ENCODE measurements around the gene SNCG. TPM values are rescaled to one million over a fixed set of nuclear protein-coding genes. Genes with fewer than 3 reads are reported as not detected.

Gene SNCG
- total and polyA plus RNA-seq, 4 donors = 94.8 to 545 (median 355) TPM

DNA sequence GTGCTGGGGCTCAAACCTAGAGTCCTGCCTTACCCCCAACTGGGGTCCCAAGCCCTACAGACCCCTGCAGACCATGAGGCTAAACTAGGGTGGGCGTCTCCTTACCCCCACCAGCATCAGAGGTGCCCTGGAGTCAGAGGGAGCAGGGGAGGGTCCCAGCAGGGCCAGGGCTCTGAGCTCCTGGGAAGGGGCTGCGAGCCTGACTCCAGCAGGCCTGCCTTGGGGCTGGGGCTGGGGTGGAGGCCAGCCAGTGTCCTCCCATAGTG is 1.3 kb downstream of the SNCG start:
- Histone ChIP-seq H3K27me3 (ENCODE audit: control insufficient read depth, insufficient read depth, low read length) (no peaks in the 10 kb centered on the region), H3K4me3 (ENCODE audit: low read depth, low read length) (no peak overlapping the region), H3K9me3 (ENCODE audit: control insufficient read depth, insufficient read depth, low read length) (no peaks in the 10 kb centered on the region), H3K4me1 (ENCODE audit: control insufficient read depth, insufficient read depth, low read length) (peaks cover 70% of the 10 kb centered on the region), H3K36me3 (ENCODE audit: control insufficient read depth, insufficient read depth, low read length) (peaks cover 17% of the 10 kb centered on the region), H3K27ac (ENCODE audit: low read depth, low read length) (no peak overlapping the region)
- WGBS (ENCODE audit: insufficient coverage) = 100% methylated on average over 1 of the region's 2 CpGs
- no peak for DNase-seq (ENCODE audit: low read depth in 4 of 6, low spot score in 6 of 6)

DNA sequence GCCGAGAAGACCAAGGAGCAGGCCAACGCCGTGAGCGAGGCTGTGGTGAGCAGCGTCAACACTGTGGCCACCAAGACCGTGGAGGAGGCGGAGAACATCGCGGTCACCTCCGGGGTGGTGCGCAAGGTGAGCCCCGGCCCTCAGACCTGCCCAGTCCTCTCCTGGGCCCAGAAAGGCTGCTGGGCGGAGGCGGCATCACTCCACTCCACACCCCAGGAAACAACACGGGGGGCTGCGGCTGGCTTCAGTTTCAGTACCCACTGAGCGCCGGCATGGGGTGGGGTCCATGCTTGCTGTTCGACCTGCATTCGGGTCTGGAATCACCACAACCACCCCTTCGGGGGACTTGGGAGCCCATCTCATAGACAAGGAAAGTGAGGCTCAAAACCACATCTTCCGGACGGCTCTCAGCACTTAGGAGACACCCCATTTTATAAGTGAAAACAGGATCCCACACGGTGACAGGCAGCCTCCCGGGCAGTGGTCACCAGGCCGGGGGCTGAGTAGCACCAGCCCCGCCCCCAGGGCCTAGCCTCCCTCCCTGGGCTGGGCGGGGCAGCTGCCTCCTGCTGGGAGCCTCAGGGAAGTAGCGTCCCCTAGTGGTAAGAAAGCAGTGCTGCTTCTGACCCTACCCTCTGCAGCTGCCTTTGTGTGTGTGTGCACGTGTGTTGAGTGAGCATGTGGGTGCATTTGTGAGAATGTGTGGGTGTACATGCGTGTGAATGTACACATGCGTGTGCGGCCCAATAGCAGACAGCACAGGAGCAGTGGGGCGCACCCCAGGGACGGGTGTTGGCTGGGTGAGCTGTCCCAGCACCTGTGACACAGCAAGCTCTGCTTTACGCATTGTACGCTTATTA is 1.8 kb downstream of the SNCG start:
- DNase-seq (ENCODE audit: low read depth in 4 of 6, low spot score in 6 of 6) = peak in 1 of 6 donors; percentile 52
- Histone ChIP-seq H3K27me3 (ENCODE audit: control insufficient read depth, insufficient read depth, low read length) (no peaks in the 10 kb centered on the region), H3K36me3 (ENCODE audit: control insufficient read depth, insufficient read depth, low read length) (peaks cover 18% of the 10 kb centered on the region), H3K4me1 (ENCODE audit: control insufficient read depth, insufficient read depth, low read length) (peaks cover 67% of the 10 kb centered on the region), H3K27ac (ENCODE audit: low read depth, low read length) (no peak overlapping the region), H3K9me3 (ENCODE audit: control insufficient read depth, insufficient read depth, low read length) (no peaks in the 10 kb centered on the region), H3K4me3 (ENCODE audit: low read depth, low read length) (peak overlapping the region; percentile 2)
- WGBS (ENCODE audit: insufficient coverage) = 79% methylated on average over 34 of the region's 37 CpGs

DNA sequence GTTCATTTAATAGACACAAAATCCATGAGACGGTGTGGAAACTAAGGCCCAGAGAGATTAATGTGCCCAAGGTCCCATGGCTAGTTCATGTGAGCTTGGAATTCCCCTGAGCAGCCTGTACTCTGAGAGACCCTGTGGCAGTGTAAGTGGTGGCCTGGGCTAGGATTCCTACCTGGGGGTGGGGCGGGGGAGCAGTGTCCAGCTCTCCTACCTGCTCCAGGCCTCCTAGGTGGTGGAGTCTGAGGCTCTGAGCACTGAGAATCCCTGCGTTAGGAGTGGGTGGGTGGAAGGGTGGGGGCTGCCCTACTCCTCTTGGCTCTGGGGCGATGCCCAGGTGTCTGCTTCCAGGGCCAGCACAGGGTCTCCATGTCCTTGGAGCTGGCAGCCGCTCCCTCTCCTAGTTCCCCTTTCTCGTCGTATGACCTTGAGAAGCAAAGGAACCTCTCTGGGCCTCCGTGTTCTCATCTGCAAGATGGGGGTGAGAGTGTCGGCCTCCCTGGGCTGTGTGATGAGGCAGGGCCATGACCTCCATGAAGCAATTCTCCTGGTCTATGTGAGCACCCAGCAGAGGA is 2.5 kb downstream of the SNCG start:
- H3K4me1 ChIP-seq (ENCODE audit: control insufficient read depth, insufficient read depth, low read length) = peaks cover 60% of the 10 kb centered on the region
- H3K4me3 ChIP-seq (ENCODE audit: low read depth, low read length) = no peak overlapping the region
- 80% methylated on average over 4 of the region's 9 CpGs for WGBS (ENCODE audit: insufficient coverage)
- peaks cover 18% of the 10 kb centered on the region for H3K36me3 ChIP-seq (ENCODE audit: control insufficient read depth, insufficient read depth, low read length)
- H3K27me3 ChIP-seq (ENCODE audit: control insufficient read depth, insufficient read depth, low read length) = no peaks in the 10 kb centered on the region
- no peak for DNase-seq (ENCODE audit: low read depth in 4 of 6, low spot score in 6 of 6)
- no peak overlapping the region for H3K27ac ChIP-seq (ENCODE audit: low read depth, low read length)
- H3K9me3 ChIP-seq (ENCODE audit: control insufficient read depth, insufficient read depth, low read length) = no peaks in the 10 kb centered on the region

DNA sequence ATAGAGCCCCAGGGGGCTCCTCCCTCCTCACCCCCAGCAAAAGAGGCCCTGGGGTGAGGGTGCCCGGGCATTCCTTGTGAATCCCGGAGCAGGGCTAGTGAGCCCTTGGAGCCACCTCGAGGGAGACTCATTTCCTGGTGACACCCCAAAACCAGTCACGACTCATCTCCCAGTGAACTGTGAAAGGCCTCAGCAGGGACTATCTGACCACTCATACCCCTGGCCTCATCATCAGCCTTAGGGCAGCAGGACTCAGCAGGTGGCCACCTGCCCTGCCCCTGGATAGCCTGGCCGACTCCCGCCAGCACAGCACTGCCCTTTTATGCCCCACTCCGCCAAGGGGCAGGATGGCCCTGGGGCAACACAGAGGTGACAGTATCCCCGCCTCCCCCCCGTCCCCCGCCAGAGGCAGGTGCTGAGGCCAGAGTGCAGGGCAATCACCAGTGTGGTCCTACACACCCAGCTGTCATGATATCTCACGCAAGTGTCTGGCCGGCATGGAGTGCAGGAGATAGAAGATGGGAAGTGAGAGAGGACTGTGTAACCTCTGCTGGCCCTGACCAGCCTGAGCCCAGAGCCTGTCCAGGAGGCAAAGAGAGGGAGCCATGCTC is 3.2 kb downstream of the SNCG start:
- Histone ChIP-seq H3K4me1 (ENCODE audit: control insufficient read depth, insufficient read depth, low read length) (peaks cover 59% of the 10 kb centered on the region), H3K27me3 (ENCODE audit: control insufficient read depth, insufficient read depth, low read length) (no peaks in the 10 kb centered on the region), H3K36me3 (ENCODE audit: control insufficient read depth, insufficient read depth, low read length) (peaks cover 18% of the 10 kb centered on the region), H3K9me3 (ENCODE audit: control insufficient read depth, insufficient read depth, low read length) (no peaks in the 10 kb centered on the region), H3K4me3 (ENCODE audit: low read depth, low read length) (no peak overlapping the region), H3K27ac (ENCODE audit: low read depth, low read length) (no peak overlapping the region)
- 96% methylated on average over 12 of the region's 12 CpGs for WGBS (ENCODE audit: insufficient coverage)
- DNase-seq (ENCODE audit: low read depth in 4 of 6, low spot score in 6 of 6) = no peak

DNA sequence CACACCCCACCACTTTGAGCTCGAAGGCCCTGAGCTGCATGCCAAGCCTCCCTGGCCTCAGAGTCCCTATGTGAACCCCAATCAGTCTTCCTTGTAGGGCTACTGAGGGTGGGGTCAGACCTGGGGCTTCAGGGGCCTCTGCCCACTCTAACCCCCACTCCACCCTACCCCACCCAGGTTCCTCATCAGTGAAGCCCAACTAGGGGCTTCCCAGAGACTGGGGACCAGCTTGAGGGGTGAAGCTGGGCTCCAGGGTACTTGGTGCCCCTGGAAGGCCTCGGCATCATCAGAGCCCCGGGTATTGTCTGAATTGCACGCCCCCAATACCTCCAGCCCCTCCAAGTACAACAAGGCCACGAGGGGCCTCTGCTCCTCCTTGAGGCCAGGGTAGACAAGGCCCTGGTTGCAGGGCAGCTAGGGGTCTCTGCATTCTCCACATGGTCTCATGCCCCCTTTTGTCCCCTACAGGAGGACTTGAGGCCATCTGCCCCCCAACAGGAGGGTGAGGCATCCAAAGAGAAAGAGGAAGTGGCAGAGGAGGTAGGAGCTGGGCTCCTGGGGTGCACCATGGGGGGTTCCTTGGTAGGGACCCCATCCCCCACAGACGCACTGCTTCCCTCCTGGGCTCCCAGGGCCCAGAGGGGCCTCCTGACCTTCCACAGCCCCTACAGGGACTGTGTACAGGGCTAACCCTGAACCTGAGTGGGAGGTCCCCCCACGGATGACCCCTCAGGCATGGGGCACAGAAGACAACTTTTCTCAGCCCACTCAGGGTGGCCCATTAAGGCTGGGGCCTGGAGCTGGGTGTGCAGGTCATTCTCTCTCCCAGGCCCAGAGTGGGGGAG is 4.0 kb downstream of the SNCG start:
- H3K9me3 ChIP-seq (ENCODE audit: control insufficient read depth, insufficient read depth, low read length) = no peaks in the 10 kb centered on the region
- 82% methylated on average over 7 of the region's 7 CpGs for WGBS (ENCODE audit: insufficient coverage)
- DNase-seq (ENCODE audit: low read depth in 4 of 6, low spot score in 6 of 6) = no peak
- no peak overlapping the region for H3K4me3 ChIP-seq (ENCODE audit: low read depth, low read length)
- no peaks in the 10 kb centered on the region for H3K27me3 ChIP-seq (ENCODE audit: control insufficient read depth, insufficient read depth, low read length)
- peaks cover 18% of the 10 kb centered on the region for H3K36me3 ChIP-seq (ENCODE audit: control insufficient read depth, insufficient read depth, low read length)
- H3K27ac ChIP-seq (ENCODE audit: low read depth, low read length) = no peak overlapping the region
- H3K4me1 ChIP-seq (ENCODE audit: control insufficient read depth, insufficient read depth, low read length) = peaks cover 59% of the 10 kb centered on the region

DNA sequence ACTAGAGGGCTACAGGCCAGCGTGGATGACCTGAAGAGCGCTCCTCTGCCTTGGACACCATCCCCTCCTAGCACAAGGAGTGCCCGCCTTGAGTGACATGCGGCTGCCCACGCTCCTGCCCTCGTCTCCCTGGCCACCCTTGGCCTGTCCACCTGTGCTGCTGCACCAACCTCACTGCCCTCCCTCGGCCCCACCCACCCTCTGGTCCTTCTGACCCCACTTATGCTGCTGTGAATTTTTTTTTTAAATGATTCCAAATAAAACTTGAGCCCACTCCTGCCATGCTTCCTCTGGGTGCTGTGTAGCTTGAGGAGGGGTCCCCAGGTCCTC is 4.5 kb downstream of the SNCG start:
- Histone ChIP-seq H3K4me1 (ENCODE audit: control insufficient read depth, insufficient read depth, low read length) (peaks cover 59% of the 10 kb centered on the region), H3K27ac (ENCODE audit: low read depth, low read length) (no peak overlapping the region), H3K9me3 (ENCODE audit: control insufficient read depth, insufficient read depth, low read length) (no peaks in the 10 kb centered on the region), H3K36me3 (ENCODE audit: control insufficient read depth, insufficient read depth, low read length) (peaks cover 18% of the 10 kb centered on the region), H3K27me3 (ENCODE audit: control insufficient read depth, insufficient read depth, low read length) (peaks cover 4% of the 10 kb centered on the region), H3K4me3 (ENCODE audit: low read depth, low read length) (no peak overlapping the region)
- WGBS (ENCODE audit: insufficient coverage) = 100% methylated on average over 1 of the region's 7 CpGs
- no peak for DNase-seq (ENCODE audit: low read depth in 4 of 6, low spot score in 6 of 6)

DNA sequence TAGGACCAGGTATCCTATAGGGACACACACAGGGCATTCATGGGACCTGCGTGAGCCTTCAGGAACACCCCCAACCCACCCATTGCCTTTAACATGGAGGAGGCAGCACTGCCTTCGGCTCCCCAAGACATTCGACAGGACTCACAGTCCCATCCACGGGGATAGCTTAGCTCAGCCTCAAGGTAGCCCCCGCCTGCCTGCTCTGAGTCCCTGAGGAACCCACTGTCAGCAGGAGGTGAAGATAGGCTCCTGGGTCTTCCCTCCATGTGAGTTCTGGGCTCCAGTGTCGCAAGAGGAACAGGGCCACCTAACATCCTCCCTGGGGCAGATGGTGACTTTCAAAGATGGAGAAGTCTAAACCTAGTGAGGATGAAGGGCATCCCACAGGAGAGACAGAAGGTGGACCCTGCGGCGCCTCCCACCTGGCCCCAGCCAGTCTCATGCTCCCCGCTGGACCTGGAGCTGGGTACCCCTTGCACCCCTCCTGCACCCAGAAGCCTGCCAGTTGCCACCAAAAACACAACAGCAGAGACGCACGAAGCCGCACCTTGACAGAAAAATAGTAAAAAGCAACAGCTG is 5.0 kb downstream of the SNCG start:
- WGBS (ENCODE audit: insufficient coverage) = 92% methylated on average over 12 of the region's 12 CpGs
- H3K4me1 ChIP-seq (ENCODE audit: control insufficient read depth, insufficient read depth, low read length) = peaks cover 59% of the 10 kb centered on the region

DNA sequence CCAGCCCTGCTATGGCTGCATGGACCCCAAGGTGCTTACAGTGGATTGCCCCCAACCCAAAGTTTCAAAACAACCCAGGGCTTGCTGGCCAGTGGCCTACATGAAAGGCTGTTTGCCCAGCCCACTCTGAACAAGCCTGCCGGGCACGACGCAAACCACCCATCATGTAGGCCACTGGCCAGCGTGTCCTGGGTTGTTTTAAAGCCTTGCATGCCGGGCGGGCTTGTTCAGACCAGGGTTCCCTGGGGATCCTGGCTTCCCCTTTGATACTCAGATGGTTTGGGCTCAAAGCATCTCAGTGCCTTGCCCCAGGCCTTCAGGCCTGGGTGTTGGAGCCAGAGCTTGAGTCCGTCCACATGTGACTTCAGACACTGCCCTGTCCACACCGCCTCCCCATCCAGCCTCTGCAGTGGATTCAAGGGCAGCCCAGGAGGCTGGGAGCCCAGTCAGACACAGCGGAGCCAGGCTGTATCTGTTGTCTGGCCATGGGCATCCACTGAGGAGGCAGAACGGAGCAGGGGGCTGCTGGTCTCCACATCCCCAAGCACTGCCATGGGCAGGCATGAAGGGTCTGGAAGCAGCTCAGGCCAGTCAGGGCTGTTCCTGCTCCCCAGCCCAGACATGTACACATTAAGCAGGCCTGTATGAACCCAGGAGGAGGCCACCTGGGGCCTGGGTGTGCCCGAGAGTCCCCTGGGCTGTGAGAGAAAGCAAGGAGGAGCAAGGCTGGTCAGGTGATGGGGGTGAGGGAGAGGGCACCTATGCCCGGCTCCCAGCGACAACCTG is 5.9 kb downstream of the SNCG start:
- Histone ChIP-seq H3K9me3 (ENCODE audit: control insufficient read depth, insufficient read depth, low read length) (no peaks in the 10 kb centered on the region), H3K36me3 (ENCODE audit: control insufficient read depth, insufficient read depth, low read length) (peaks cover 18% of the 10 kb centered on the region), H3K27me3 (ENCODE audit: control insufficient read depth, insufficient read depth, low read length) (peaks cover 15% of the 10 kb centered on the region), H3K4me3 (ENCODE audit: low read depth, low read length) (no peak overlapping the region), H3K27ac (ENCODE audit: low read depth, low read length) (no peak overlapping the region), H3K4me1 (ENCODE audit: control insufficient read depth, insufficient read depth, low read length) (peaks cover 59% of the 10 kb centered on the region)
- DNase-seq (ENCODE audit: low read depth in 4 of 6, low spot score in 6 of 6) = no peak
- WGBS (ENCODE audit: insufficient coverage) = 78% methylated on average over 12 of the region's 13 CpGs

More for the DNA sequence above, 5.0 kb downstream of the SNCG start:
- no peak for DNase-seq (ENCODE audit: low read depth in 4 of 6, low spot score in 6 of 6)
- H3K27ac ChIP-seq (ENCODE audit: low read depth, low read length) = no peak overlapping the region
- peaks cover 8% of the 10 kb centered on the region for H3K27me3 ChIP-seq (ENCODE audit: control insufficient read depth, insufficient read depth, low read length)
- H3K36me3 ChIP-seq (ENCODE audit: control insufficient read depth, insufficient read depth, low read length) = peaks cover 18% of the 10 kb centered on the region
- H3K4me3 ChIP-seq (ENCODE audit: low read depth, low read length) = no peak overlapping the region
- H3K9me3 ChIP-seq (ENCODE audit: control insufficient read depth, insufficient read depth, low read length) = no peaks in the 10 kb centered on the region

DNA sequence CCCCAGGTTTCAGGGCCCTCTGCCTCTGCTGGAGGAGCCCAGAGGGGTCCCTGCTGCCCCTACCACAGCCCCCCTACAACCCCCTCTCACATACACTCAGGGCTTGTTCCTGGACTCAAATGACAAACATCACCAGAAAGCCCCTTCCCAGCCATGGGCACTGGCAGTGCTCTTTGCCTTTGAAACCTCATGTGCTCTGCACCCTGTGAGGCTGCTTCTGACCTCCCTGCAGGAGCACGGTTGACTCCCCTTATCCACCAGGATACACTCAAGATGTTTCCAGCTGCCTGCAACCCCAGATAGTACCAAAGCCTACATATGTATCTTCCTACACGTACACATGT is 6.4 kb downstream of the SNCG start:
- Histone ChIP-seq H3K4me3 (ENCODE audit: low read depth, low read length) (no peak overlapping the region), H3K27ac (ENCODE audit: low read depth, low read length) (no peak overlapping the region), H3K27me3 (ENCODE audit: control insufficient read depth, insufficient read depth, low read length) (peaks cover 15% of the 10 kb centered on the region), H3K36me3 (ENCODE audit: control insufficient read depth, insufficient read depth, low read length) (peaks cover 15% of the 10 kb centered on the region), H3K9me3 (ENCODE audit: control insufficient read depth, insufficient read depth, low read length) (no peaks in the 10 kb centered on the region), H3K4me1 (ENCODE audit: control insufficient read depth, insufficient read depth, low read length) (peaks cover 59% of the 10 kb centered on the region)
- 75% methylated on average over 1 of the region's 2 CpGs for WGBS (ENCODE audit: insufficient coverage)
- no peak for DNase-seq (ENCODE audit: low read depth in 4 of 6, low spot score in 6 of 6)

Data from spinal cord (tissue), 10 donors.